Measurements from ENCODE around the gene LUZP2.

LUZP2 gene

GRCh38 chr11:24593332-24593731 is 96.5 kb downstream of the LUZP2 start:
- intact Hi-C loops (cut with DNase I; ENCODE audit: low total_unique reads): no loop called here
- H3K4me1 ChIP-seq: peaks cover 0 to 15% (median 0%) of the 10 kb centered on the region in 4 donors
- no peaks in the 10 kb centered on the region for H3K9me3 ChIP-seq
- no peaks in the 10 kb centered on the region for H3K27me3 ChIP-seq
- peak overlapping the region in 1 of 2 donors; percentile 2 for H3K27ac ChIP-seq
- TF ChIP-seq CTCF (IDR thresholded peaks at IDR 0.05): no peak
- H3K4me3 ChIP-seq: no peak overlapping the region
- no peaks in the 10 kb centered on the region for H3K36me3 ChIP-seq
- peak; percentile 30 to 67 for DNase-seq

- no peak for TF ChIP-seq CTCF (IDR thresholded peaks at IDR 0.05)
- Histone ChIP-seq H3K27me3 (no peaks in the 10 kb centered on the region), H3K27ac (no peak overlapping the region), H3K9me3 (no peaks in the 10 kb centered on the region), H3K36me3 (no peaks in the 10 kb centered on the region), H3K4me1 (peaks cover 0 to 15% (median 0%) of the 10 kb centered on the region in 4 donors), H3K4me3 (no peak overlapping the region)
- DNase-seq: no peak
- intact Hi-C loops (cut with DNase I; ENCODE audit: low total_unique reads): no loop called here
These were observed 97.5 kb downstream of the LUZP2 start for GRCh38 chr11:24594401-24594800.

GRCh38 chr11:24598641-24599040 is 101.8 kb downstream of the LUZP2 start:
- Histone ChIP-seq H3K27me3 (no peaks in the 10 kb centered on the region), H3K9me3 (no peaks in the 10 kb centered on the region), H3K36me3 (no peaks in the 10 kb centered on the region), H3K4me1 (peaks cover 0 to 4% (median 0%) of the 10 kb centered on the region in 4 donors), H3K27ac (no peak overlapping the region), H3K4me3 (no peak overlapping the region)
- intact Hi-C loops (cut with DNase I; ENCODE audit: low total_unique reads): no loop called here
- TF ChIP-seq CTCF (IDR thresholded peaks at IDR 0.05): no peak
- no peak for DNase-seq

- no peak overlapping the region for H3K27ac ChIP-seq
- H3K4me1 ChIP-seq: no peaks in the 10 kb centered on the region
- intact Hi-C loops (cut with DNase I; ENCODE audit: low total_unique reads): no loop called here
- TF ChIP-seq CTCF (IDR thresholded peaks at IDR 0.05): no peak
- DNase-seq: no peak
- no peaks in the 10 kb centered on the region for H3K27me3 ChIP-seq
- H3K9me3 ChIP-seq: no peaks in the 10 kb centered on the region
- H3K36me3 ChIP-seq: no peaks in the 10 kb centered on the region
- no peak overlapping the region for H3K4me3 ChIP-seq
These were observed 112.6 kb downstream of the LUZP2 start for GRCh38 chr11:24609192-24610119.

- Histone ChIP-seq H3K27me3 (no peaks in the 10 kb centered on the region), H3K36me3 (no peaks in the 10 kb centered on the region), H3K4me3 (no peak overlapping the region), H3K4me1 (no peaks in the 10 kb centered on the region), H3K27ac (no peak overlapping the region), H3K9me3 (no peaks in the 10 kb centered on the region)
- no peak for TF ChIP-seq CTCF (IDR thresholded peaks at IDR 0.05)
- DNase-seq: no peak
- intact Hi-C loops (cut with DNase I; ENCODE audit: low total_unique reads): no loop called here
These were observed 118.8 kb downstream of the LUZP2 start for GRCh38 chr11:24615451-24616160.

Measured in tibial artery (tissue), 4 donors.